H9 (cell line): ENCODE data around the gene NTN3. TPM values are rescaled to one million over a fixed set of nuclear protein-coding genes. Genes with fewer than 3 reads are reported as not detected.

Experiments used
- DNase-seq: peaks from one replicate; pipeline ENCODE4 v3.0.0-alpha.2; 2017
- H2AFZ ChIP-seq: one replicate; pipeline ENCODE4 v1.6.1; 2013; ENCODE audit warnings: mild to moderate bottlenecking, low read length, control low read depth, moderate library complexity
- H2AK5ac ChIP-seq: 2 replicates; pipeline ENCODE4 v1.6.1; 2013; ENCODE audit warnings: low read length, control low read depth, mixed read lengths; ENCODE audit not compliant: insufficient read length
- H2BK120ac ChIP-seq: one replicate; pipeline ENCODE4 v1.6.1; 2013; ENCODE audit warnings: low read depth, mild to moderate bottlenecking, low read length, control low read depth, inconsistent platforms; ENCODE audit not compliant: poor library complexity, severe bottlenecking
- H2BK12ac ChIP-seq: 2 replicates; pipeline ENCODE4 v1.6.1; 2013; ENCODE audit warnings: low read length, control low read depth, mixed read lengths, low read depth; ENCODE audit not compliant: insufficient read length
- H2BK15ac ChIP-seq: 2 replicates; pipeline ENCODE4 v1.6.1; 2013; ENCODE audit warnings: low read depth, low read length, control low read depth
- H2BK20ac ChIP-seq: one replicate; pipeline ENCODE4 v1.6.1; 2013; ENCODE audit warnings: low read depth, mild to moderate bottlenecking, low read length, control low read depth, inconsistent platforms; ENCODE audit not compliant: poor library complexity, severe bottlenecking
- H2BK5ac ChIP-seq: 2 replicates; pipeline ENCODE4 v1.6.1; 2013; ENCODE audit warnings: low read length, control low read depth, mixed read lengths; ENCODE audit not compliant: insufficient read length
- H3K14ac ChIP-seq: 2 replicates; pipeline ENCODE4 v1.6.1; 2013; ENCODE audit warnings: low read length, control low read depth; ENCODE audit not compliant: insufficient read depth
- H3K18ac ChIP-seq: 2 replicates; pipeline ENCODE4 v1.6.1; 2013; ENCODE audit warnings: low read depth, mild to moderate bottlenecking, mixed read lengths, low read length, control low read depth; ENCODE audit not compliant: insufficient read length
- H3K23ac ChIP-seq: 2 replicates; pipeline ENCODE4 v1.6.1; 2013; ENCODE audit warnings: low read length, control low read depth, mixed read lengths, low read depth; ENCODE audit not compliant: insufficient read length
- H3K23me2 ChIP-seq: 2 replicates; pipeline ENCODE4 v1.6.1; 2013; ENCODE audit warnings: low read depth, mild to moderate bottlenecking, mixed read lengths, low read length, control low read depth; ENCODE audit not compliant: insufficient read length, poor library complexity, severe bottlenecking
- H3K27ac ChIP-seq: 2 replicates; pipeline ENCODE4 v1.5.1; 2013; ENCODE audit warnings: low read length, control low read depth, mixed read lengths, low read depth; ENCODE audit not compliant: insufficient read length
- H3K27me3 ChIP-seq: 2 replicates; pipeline ENCODE4 v1.6.1; 2013; ENCODE audit warnings: low read length, control low read depth, inconsistent platforms; ENCODE audit not compliant: insufficient read depth
- H3K4ac ChIP-seq: 2 replicates; pipeline ENCODE4 v1.6.1; 2013; ENCODE audit warnings: low read depth, mild to moderate bottlenecking, control low read depth, inconsistent platforms, low read length, moderate library complexity
- H3K4me1 ChIP-seq: 2 replicates; pipeline ENCODE4 v1.6.1; 2013; ENCODE audit warnings: low read length, control low read depth, inconsistent platforms; ENCODE audit not compliant: insufficient read depth
- H3K4me2 ChIP-seq: 2 replicates; pipeline ENCODE4 v1.6.1; 2013; ENCODE audit warnings: low read length, control low read depth, mixed read lengths; ENCODE audit not compliant: insufficient read length, insufficient read depth
- H3K56ac ChIP-seq: 2 replicates; pipeline ENCODE4 v1.6.1; 2013; ENCODE audit warnings: low read depth, mild to moderate bottlenecking, mixed read lengths, low read length, control low read depth; ENCODE audit not compliant: insufficient read length
- H3K79me1 ChIP-seq: 2 replicates; pipeline ENCODE4 v1.6.1; 2013; ENCODE audit warnings: low read depth, mild to moderate bottlenecking, moderate library complexity, low read length, control low read depth, inconsistent platforms; ENCODE audit not compliant: insufficient read depth, poor library complexity, severe bottlenecking
- H3K79me2 ChIP-seq: 2 replicates; pipeline ENCODE4 v1.6.1; 2013; ENCODE audit warnings: low read length, control low read depth, inconsistent platforms; ENCODE audit not compliant: insufficient read depth
- H3K9ac ChIP-seq: 2 replicates; pipeline ENCODE4 v1.6.1; 2013; ENCODE audit warnings: low read length, control low read depth, mixed read lengths; ENCODE audit not compliant: insufficient read length; ENCODE audit errors: extremely low read depth
- H3K9me3 ChIP-seq: one replicate; pipeline ENCODE4 v1.6.1; 2013; ENCODE audit warnings: low read depth, low read length, inconsistent platforms; ENCODE audit not compliant: control insufficient read depth
- H3T11ph ChIP-seq: one replicate; pipeline ENCODE4 v1.6.1; 2013; ENCODE audit warnings: mild to moderate bottlenecking, low read length, control low read depth, inconsistent platforms
- H4K20me1 ChIP-seq: one replicate; pipeline ENCODE4 v1.6.1; 2013; ENCODE audit not compliant: control insufficient read depth, insufficient read length, insufficient read depth
- H4K5ac ChIP-seq: 2 replicates; pipeline ENCODE4 v1.6.1; 2013; ENCODE audit warnings: low read depth, mild to moderate bottlenecking, mixed read lengths, low read length, control low read depth; ENCODE audit not compliant: insufficient read length
- H4K8ac ChIP-seq: replicated peaks from 2 replicates; pipeline ENCODE4 v1.6.1; 2013; ENCODE audit warnings: low read length, control low read depth, mixed read lengths, low read depth; ENCODE audit not compliant: insufficient read length
- H4K91ac ChIP-seq: 2 replicates; pipeline ENCODE4 v1.6.1; 2013; ENCODE audit warnings: low read depth, mild to moderate bottlenecking, moderate library complexity, mixed read lengths, low read length, control low read depth; ENCODE audit not compliant: insufficient read length
- H3K27ac Mint-ChIP-seq, 3 experiments: 2 replicates in 2 of 3; 3 replicates in 1 of 3; pipeline ENCODE4 v1.8.0; 2020 to 2021; ENCODE audit warnings: mixed read lengths in 3 of 3, mild to moderate bottlenecking in 1 of 3, moderate library complexity in 1 of 3
- H3K27me3 Mint-ChIP-seq: 2 replicates; pipeline ENCODE4 v1.8.0; 2021; ENCODE audit warnings: low read depth, mild to moderate bottlenecking, moderate library complexity, mixed read lengths
- H3K36me3 Mint-ChIP-seq, 3 experiments: 2 replicates in 2 of 3; 3 replicates in 1 of 3; pipeline ENCODE4 v1.8.0; 2020 to 2021; ENCODE audit warnings: low read depth in 3 of 3, mixed read lengths in 3 of 3; ENCODE audit not compliant: insufficient read depth in 1 of 3
- H3K4me1 Mint-ChIP-seq, 2 experiments: 2 replicates each; pipeline ENCODE4 v1.8.0; 2020; ENCODE audit warnings: mixed read lengths in 2 of 2
- H3K4me3 Mint-ChIP-seq, 2 experiments: 2 replicates in 1 of 2; 3 replicates in 1 of 2; pipeline ENCODE4 v1.8.0; 2020 to 2021; ENCODE audit warnings: mild to moderate bottlenecking in 2 of 2, mixed read lengths in 2 of 2, moderate library complexity in 1 of 2
- H3K9me3 Mint-ChIP-seq, 2 experiments: 2 replicates in 1 of 2; 3 replicates in 1 of 2; pipeline ENCODE4 v1.8.0; 2020; ENCODE audit warnings: mild to moderate bottlenecking in 2 of 2, mixed read lengths in 2 of 2, moderate library complexity in 1 of 2
- WGBS: extraction: QIAGEN DNeasy Blood & Tissue Kit; methylation state at CpG from one replicate; pipeline ENCODE4 v1.1.7; 2013; ENCODE audit warnings: missing lambda C conversion rate, low lambda C conversion rate, mixed read lengths; ENCODE audit not compliant: insufficient read length; ENCODE audit errors: extremely low coverage; 5-methylcytosine and 5-hydroxymethylcytosine counted together
- total RNA-seq: library from RNA; stranded (reverse); gene quantifications from 2 replicates; pipeline ENCODE4 v1.2.1, GENCODE V29; 2021
- TF ChIP-seq, protein P1 (sequence below): fragments of 200-600 bp; sonication (generic); conservative IDR thresholded peaks from 3 replicates; pipeline ENCODE4 v1.8.0; 2021; ENCODE audit warnings: antibody characterized with exemption, mild to moderate bottlenecking

The NTN3 gene
- total RNA-seq, 1 experiment from 2014 or later: 1.3 TPM

DNA sequence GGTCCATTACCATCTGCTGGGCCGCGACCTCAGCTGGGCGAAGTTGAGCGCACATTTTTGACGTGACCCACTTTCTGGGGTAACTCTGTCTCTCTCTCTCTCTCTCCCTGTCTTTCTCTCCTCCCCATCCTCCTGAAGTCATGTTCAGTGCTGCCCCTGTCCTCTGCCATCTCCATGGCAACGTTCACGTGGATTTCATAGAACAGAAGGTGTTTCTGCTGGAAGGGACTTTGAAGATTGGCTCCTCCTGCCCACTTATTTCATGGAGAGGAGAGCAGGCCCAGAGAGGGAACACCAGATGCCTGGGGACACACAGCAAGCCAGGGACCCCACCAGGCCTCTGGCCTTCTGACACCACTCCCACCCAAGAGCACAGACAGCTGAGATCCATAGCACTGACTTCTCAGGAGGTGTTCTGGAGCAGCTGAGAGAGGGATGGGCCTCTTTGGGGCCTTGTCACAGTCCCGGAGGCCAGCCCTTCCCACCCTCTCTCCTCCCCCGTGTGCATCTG is 46.0 kb upstream of the NTN3 start:
- Histone ChIP-seq H3K27me3 (no peaks in the 10 kb centered on the region; the same call in 1 of the 2 replicates), H2AK5ac (no peak overlapping the region), H3K9me3 (no peaks in the 10 kb centered on the region), H3K4ac (no peak overlapping the region), H3K4me1 (no peaks in the 10 kb centered on the region), H2BK12ac (no peak overlapping the region), H2BK20ac (no peak overlapping the region), H3K23ac (no peak overlapping the region), H3K79me1 (no peaks in the 10 kb centered on the region), H3T11ph (no peak overlapping the region), H3K18ac (no peak overlapping the region), H3K23me2 (peaks cover 12% of the 10 kb centered on the region), H3K4me2 (no peak overlapping the region), H2BK5ac (no peak overlapping the region), H4K8ac (no peak overlapping the region), H3K14ac (no peak overlapping the region), H4K91ac (no peak overlapping the region), H4K5ac (no peak overlapping the region), H2BK15ac (no peak overlapping the region), H2BK120ac (no peak overlapping the region), H3K79me2 (no peaks in the 10 kb centered on the region; the same call in 1 of the 2 replicates), H3K27ac (no peak overlapping the region), H3K9ac (no peak overlapping the region), H4K20me1 (no peaks in the 10 kb centered on the region), H2AFZ (no peak overlapping the region), H3K56ac (no peak overlapping the region)
- Mint-ChIP-seq H3K4me1 (peaks cover 15 to 17% of the 10 kb centered on the region in 2 experiments), H3K9me3 (no peaks in the 10 kb centered on the region), H3K27me3 (peaks cover 19% of the 10 kb centered on the region), H3K36me3 (peaks cover 2 to 3% (median 2%) of the 10 kb centered on the region in 3 experiments; a peak in 3 of 7 replicates), H3K4me3 (no peak overlapping the region), H3K27ac (no peak overlapping the region)
- no CpG with 5 or more reads among the region's 9 CpGs for WGBS
- no peak for DNase-seq
- TF ChIP-seq, protein P1, sequence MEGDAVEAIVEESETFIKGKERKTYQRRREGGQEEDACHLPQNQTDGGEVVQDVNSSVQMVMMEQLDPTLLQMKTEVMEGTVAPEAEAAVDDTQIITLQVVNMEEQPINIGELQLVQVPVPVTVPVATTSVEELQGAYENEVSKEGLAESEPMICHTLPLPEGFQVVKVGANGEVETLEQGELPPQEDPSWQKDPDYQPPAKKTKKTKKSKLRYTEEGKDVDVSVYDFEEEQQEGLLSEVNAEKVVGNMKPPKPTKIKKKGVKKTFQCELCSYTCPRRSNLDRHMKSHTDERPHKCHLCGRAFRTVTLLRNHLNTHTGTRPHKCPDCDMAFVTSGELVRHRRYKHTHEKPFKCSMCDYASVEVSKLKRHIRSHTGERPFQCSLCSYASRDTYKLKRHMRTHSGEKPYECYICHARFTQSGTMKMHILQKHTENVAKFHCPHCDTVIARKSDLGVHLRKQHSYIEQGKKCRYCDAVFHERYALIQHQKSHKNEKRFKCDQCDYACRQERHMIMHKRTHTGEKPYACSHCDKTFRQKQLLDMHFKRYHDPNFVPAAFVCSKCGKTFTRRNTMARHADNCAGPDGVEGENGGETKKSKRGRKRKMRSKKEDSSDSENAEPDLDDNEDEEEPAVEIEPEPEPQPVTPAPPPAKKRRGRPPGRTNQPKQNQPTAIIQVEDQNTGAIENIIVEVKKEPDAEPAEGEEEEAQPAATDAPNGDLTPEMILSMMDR: no peak
